ENCODE data around the gene INTS13. TPM values are rescaled to one million over a fixed set of nuclear protein-coding genes. Genes with fewer than 3 reads are reported as not detected.

Gene INTS13
- total RNA-seq, 1 experiment from 2014 or later = 76.3 TPM

- no peaks in the 10 kb centered on the region for H3K9me2 ChIP-seq (replicated peaks; ENCODE audit: insufficient read depth, low read length)
- no peak overlapping the region for H3K9ac ChIP-seq (ENCODE audit: low read length)
- no peak for DNase-seq
- H3K4me2 ChIP-seq (ENCODE audit: low read depth, low read length, poor library complexity, severe bottlenecking) = no peak overlapping the region
- H3K4me1 ChIP-seq (ENCODE audit: low read length) = no peaks in the 10 kb centered on the region
- peaks cover 9% of the 10 kb centered on the region for H3K36me3 ChIP-seq (ENCODE audit: insufficient read depth, low read length)
- H3K27me3 ChIP-seq (ENCODE audit: low read length) = no peaks in the 10 kb centered on the region
- H3K4me3 ChIP-seq (ENCODE audit: low read length) = no peak overlapping the region
- no peaks in the 10 kb centered on the region for H3K9me3 ChIP-seq (ENCODE audit: low read length)
- no peaks in the 10 kb centered on the region for H3K79me2 ChIP-seq (ENCODE audit: low read length)
- H4K20me1 ChIP-seq (ENCODE audit: insufficient read depth, low read depth, low read length) = no peaks in the 10 kb centered on the region
- no peak overlapping the region for H3K27ac ChIP-seq (ENCODE audit: low read length)
- H2AFZ ChIP-seq (ENCODE audit: low read length) = no peak overlapping the region
These were observed 40.9 kb downstream of the INTS13 start for GRCh38 chr12:26896913-26897312.

DNA sequence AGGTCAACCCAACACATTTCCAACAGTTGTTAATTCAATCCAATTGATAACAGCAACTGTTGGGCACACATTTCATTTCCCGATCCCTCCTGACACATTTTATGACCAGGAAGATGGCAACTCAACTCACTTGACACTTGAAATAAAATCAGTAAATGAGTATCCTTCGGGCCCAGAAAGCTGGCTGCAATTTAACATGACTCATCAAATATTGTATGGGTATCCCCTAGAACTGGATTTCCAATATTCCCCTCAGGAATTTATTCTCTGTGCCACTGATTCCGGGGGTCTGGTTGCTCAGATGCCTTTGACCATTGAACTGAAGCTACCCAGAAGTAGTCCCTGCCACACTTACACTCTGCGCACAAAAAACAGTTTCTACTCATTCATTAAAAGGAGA lies 42.1 kb downstream of the INTS13 start:
- Histone ChIP-seq H3K4me2 (ENCODE audit: low read depth, low read length, poor library complexity, severe bottlenecking) (no peak overlapping the region), H3K79me2 (ENCODE audit: low read length) (no peaks in the 10 kb centered on the region), H3K36me3 (ENCODE audit: insufficient read depth, low read length) (peaks cover 9% of the 10 kb centered on the region), H3K4me3 (ENCODE audit: low read length) (no peak overlapping the region), H3K9me2 (replicated peaks; ENCODE audit: insufficient read depth, low read length) (no peaks in the 10 kb centered on the region), H3K27me3 (ENCODE audit: low read length) (no peaks in the 10 kb centered on the region), H3K9me3 (ENCODE audit: low read length) (no peaks in the 10 kb centered on the region), H4K20me1 (ENCODE audit: insufficient read depth, low read depth, low read length) (no peaks in the 10 kb centered on the region), H3K9ac (ENCODE audit: low read length) (no peak overlapping the region), H2AFZ (ENCODE audit: low read length) (no peak overlapping the region), H3K27ac (ENCODE audit: low read length) (no peak overlapping the region), H3K4me1 (ENCODE audit: low read length) (no peaks in the 10 kb centered on the region)
- DNase-seq = no peak

GRCh38 chr12:26891704-26892103 lies 46.1 kb downstream of the INTS13 start:
- DNase-seq = no peak
- no peaks in the 10 kb centered on the region for H3K9me2 ChIP-seq (replicated peaks; ENCODE audit: insufficient read depth, low read length)

GRCh38 chr12:26890784-26891183 lies 47.0 kb downstream of the INTS13 start:
- H3K9ac ChIP-seq (ENCODE audit: low read length) = no peak overlapping the region

More at GRCh38 chr12:26891704-26892103, 46.1 kb downstream of the INTS13 start:
- no peak overlapping the region for H3K4me3 ChIP-seq (ENCODE audit: low read length)
- no peaks in the 10 kb centered on the region; the same call in 1 of the 2 replicates for H3K36me3 ChIP-seq (ENCODE audit: insufficient read depth, low read length)
- no peak overlapping the region for H3K9ac ChIP-seq (ENCODE audit: low read length)
- H3K4me2 ChIP-seq (ENCODE audit: low read depth, low read length, poor library complexity, severe bottlenecking) = no peak overlapping the region
- H3K27ac ChIP-seq (ENCODE audit: low read length) = no peak overlapping the region
- no peak overlapping the region for H2AFZ ChIP-seq (ENCODE audit: low read length)
- no peaks in the 10 kb centered on the region for H3K79me2 ChIP-seq (ENCODE audit: low read length)
- H3K4me1 ChIP-seq (ENCODE audit: low read length) = no peaks in the 10 kb centered on the region
- no peaks in the 10 kb centered on the region for H3K9me3 ChIP-seq (ENCODE audit: low read length)
- H3K27me3 ChIP-seq (ENCODE audit: low read length) = no peaks in the 10 kb centered on the region
- no peaks in the 10 kb centered on the region for H4K20me1 ChIP-seq (ENCODE audit: insufficient read depth, low read depth, low read length)

GRCh38 chr12:26884765-26885576 lies 52.8 kb downstream of the INTS13 start:
- Histone ChIP-seq H3K9ac (ENCODE audit: low read length) (no peak overlapping the region), H3K4me2 (ENCODE audit: low read depth, low read length, poor library complexity, severe bottlenecking) (peak overlapping the region; percentile 54)

More at GRCh38 chr12:26890784-26891183, 47.0 kb downstream of the INTS13 start:
- Histone ChIP-seq H3K9me2 (replicated peaks; ENCODE audit: insufficient read depth, low read length) (no peaks in the 10 kb centered on the region), H3K4me1 (ENCODE audit: low read length) (peaks cover 2% of the 10 kb centered on the region; the same call in 1 of the 2 replicates), H2AFZ (ENCODE audit: low read length) (no peak overlapping the region), H3K9me3 (ENCODE audit: low read length) (no peaks in the 10 kb centered on the region), H3K79me2 (ENCODE audit: low read length) (no peaks in the 10 kb centered on the region), H4K20me1 (ENCODE audit: insufficient read depth, low read depth, low read length) (no peaks in the 10 kb centered on the region), H3K27me3 (ENCODE audit: low read length) (no peaks in the 10 kb centered on the region), H3K36me3 (ENCODE audit: insufficient read depth, low read length) (no peaks in the 10 kb centered on the region; the same call in 1 of the 2 replicates), H3K4me3 (ENCODE audit: low read length) (no peak overlapping the region), H3K4me2 (ENCODE audit: low read depth, low read length, poor library complexity, severe bottlenecking) (no peak overlapping the region), H3K27ac (ENCODE audit: low read length) (no peak overlapping the region)
- DNase-seq = no peak

DNA sequence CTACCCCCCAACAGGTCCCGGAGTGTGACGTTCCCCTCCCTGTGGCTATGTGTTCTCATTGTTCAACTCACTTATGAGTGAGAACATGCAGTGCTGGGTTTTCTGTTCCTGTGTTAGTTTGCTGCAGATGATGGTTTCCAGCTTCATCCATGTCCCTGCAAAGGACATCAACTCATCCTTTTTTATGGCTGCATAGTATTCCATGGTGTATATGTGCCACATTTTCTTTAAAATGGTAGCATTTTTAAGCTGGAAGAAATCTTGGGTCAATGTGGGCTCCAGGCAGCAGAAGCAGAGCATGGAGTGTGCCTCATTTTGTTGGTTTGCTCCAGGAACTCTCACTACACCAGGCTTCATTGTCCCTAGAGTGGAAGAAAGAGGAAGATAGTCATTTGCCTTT lies 57.2 kb downstream of the INTS13 start:
- peaks cover 20% of the 10 kb centered on the region for H3K4me1 ChIP-seq (ENCODE audit: low read length)
- no peak overlapping the region for H3K9ac ChIP-seq (ENCODE audit: low read length)
- H3K27ac ChIP-seq (ENCODE audit: low read length) = no peak overlapping the region
- H3K4me3 ChIP-seq (ENCODE audit: low read length) = no peak overlapping the region
- H3K27me3 ChIP-seq (ENCODE audit: low read length) = no peaks in the 10 kb centered on the region
- no peaks in the 10 kb centered on the region for H3K36me3 ChIP-seq (ENCODE audit: insufficient read depth, low read length)
- DNase-seq = no peak
- H3K9me3 ChIP-seq (ENCODE audit: low read length) = no peaks in the 10 kb centered on the region
- H3K4me2 ChIP-seq (ENCODE audit: low read depth, low read length, poor library complexity, severe bottlenecking) = no peak overlapping the region
- H4K20me1 ChIP-seq (ENCODE audit: insufficient read depth, low read depth, low read length) = no peaks in the 10 kb centered on the region
- H3K9me2 ChIP-seq (replicated peaks; ENCODE audit: insufficient read depth, low read length) = no peaks in the 10 kb centered on the region
- no peak overlapping the region for H2AFZ ChIP-seq (ENCODE audit: low read length)
- H3K79me2 ChIP-seq (ENCODE audit: low read length) = no peaks in the 10 kb centered on the region

More at GRCh38 chr12:26884765-26885576, 52.8 kb downstream of the INTS13 start:
- DNase-seq = peak; percentile 96
- Histone ChIP-seq H2AFZ (ENCODE audit: low read length) (peak overlapping the region; percentile 29; the same call in 1 of the 2 replicates), H3K27me3 (ENCODE audit: low read length) (no peaks in the 10 kb centered on the region), H3K9me2 (replicated peaks; ENCODE audit: insufficient read depth, low read length) (no peaks in the 10 kb centered on the region), H3K4me1 (ENCODE audit: low read length) (peaks cover 6% of the 10 kb centered on the region), H3K4me3 (ENCODE audit: low read length) (peak overlapping the region; percentile 53; the same call in 1 of the 2 replicates), H3K79me2 (ENCODE audit: low read length) (no peaks in the 10 kb centered on the region), H3K9me3 (ENCODE audit: low read length) (no peaks in the 10 kb centered on the region), H3K36me3 (ENCODE audit: insufficient read depth, low read length) (no peaks in the 10 kb centered on the region), H4K20me1 (ENCODE audit: insufficient read depth, low read depth, low read length) (no peaks in the 10 kb centered on the region), H3K27ac (ENCODE audit: low read length) (no peak overlapping the region)

DNA sequence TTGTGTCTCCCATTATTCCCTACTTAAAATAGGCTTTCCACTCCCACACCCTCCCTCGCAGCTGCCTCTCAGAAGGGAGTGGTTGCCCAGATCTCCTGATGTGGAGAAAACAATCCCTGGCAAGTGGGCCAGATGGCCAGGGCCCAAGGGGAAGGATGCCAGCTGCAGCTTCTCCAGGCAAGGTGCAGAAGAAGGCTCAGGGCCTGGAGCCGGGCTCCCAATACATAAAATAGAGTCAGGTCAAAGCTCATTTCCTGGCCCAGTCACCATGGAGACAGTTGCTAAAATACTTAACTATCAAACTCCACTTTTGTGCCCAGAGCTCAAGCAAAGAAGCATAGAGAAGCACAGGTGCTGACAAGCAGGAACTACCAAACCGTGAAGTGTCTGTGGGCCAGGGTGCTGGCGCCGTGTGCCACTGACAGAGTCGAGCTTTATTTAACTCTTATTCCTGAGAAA lies 59.1 kb downstream of the INTS13 start:
- H3K27me3 ChIP-seq (ENCODE audit: low read length) = no peaks in the 10 kb centered on the region
- peak overlapping the region; percentile 43 for H3K9ac ChIP-seq (ENCODE audit: low read length)
- no peak overlapping the region for H3K4me3 ChIP-seq (ENCODE audit: low read length)
- no peaks in the 10 kb centered on the region for H3K79me2 ChIP-seq (ENCODE audit: low read length)
- H3K27ac ChIP-seq (ENCODE audit: low read length) = no peak overlapping the region
- H3K9me2 ChIP-seq (replicated peaks; ENCODE audit: insufficient read depth, low read length) = no peaks in the 10 kb centered on the region
- H3K9me3 ChIP-seq (ENCODE audit: low read length) = no peaks in the 10 kb centered on the region
- peaks cover 16% of the 10 kb centered on the region for H3K4me1 ChIP-seq (ENCODE audit: low read length)
- no peaks in the 10 kb centered on the region for H4K20me1 ChIP-seq (ENCODE audit: insufficient read depth, low read depth, low read length)
- H2AFZ ChIP-seq (ENCODE audit: low read length) = no peak overlapping the region
- peak overlapping the region; percentile 46 for H3K4me2 ChIP-seq (ENCODE audit: low read depth, low read length, poor library complexity, severe bottlenecking)
- no peaks in the 10 kb centered on the region for H3K36me3 ChIP-seq (ENCODE audit: insufficient read depth, low read length)
- DNase-seq = peak; percentile 73

DNA sequence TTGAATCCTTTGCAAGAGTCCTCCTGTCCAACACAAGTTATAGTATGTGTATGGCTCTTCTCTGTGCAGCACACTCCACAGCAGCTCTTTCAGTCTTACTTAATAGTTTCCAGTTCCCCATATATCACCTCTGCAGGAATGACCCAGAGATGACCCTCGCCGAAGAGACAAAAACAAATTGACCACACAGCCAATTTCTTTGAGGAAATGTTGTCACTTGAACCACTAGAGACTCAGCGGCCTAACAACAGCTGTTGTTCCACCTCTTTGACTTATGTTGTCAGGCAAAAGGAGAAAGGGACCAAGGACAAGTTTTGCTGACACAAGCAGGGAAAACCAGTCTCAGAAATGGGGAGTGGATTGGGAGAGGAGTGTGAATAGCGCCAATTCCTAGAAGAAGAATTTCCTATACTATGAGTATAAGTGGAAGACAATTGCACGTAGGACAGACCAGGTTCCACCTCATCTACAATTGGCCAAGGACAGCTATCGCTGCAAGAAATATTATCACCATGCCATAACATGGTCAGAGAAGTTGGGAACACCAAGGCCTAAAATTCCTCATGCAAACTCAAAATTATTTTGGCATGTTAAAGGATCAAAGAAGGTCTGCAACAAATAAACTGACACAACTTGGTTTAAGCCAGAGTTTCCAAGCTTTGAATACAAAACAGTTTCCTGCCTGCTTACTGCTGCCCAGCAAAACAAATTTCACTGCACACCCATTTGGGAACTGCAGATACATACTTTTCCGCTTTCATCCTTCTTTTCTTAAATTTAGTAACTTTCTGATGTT lies 63.1 kb downstream of the INTS13 start:
- no peak overlapping the region for H3K4me2 ChIP-seq (ENCODE audit: low read depth, low read length, poor library complexity, severe bottlenecking)
- peaks cover 26% of the 10 kb centered on the region for H3K4me1 ChIP-seq (ENCODE audit: low read length)
- no peaks in the 10 kb centered on the region for H3K36me3 ChIP-seq (ENCODE audit: insufficient read depth, low read length)
- H4K20me1 ChIP-seq (ENCODE audit: insufficient read depth, low read depth, low read length) = no peaks in the 10 kb centered on the region
- H3K79me2 ChIP-seq (ENCODE audit: low read length) = no peaks in the 10 kb centered on the region
- H3K27ac ChIP-seq (ENCODE audit: low read length) = no peak overlapping the region
- no peak overlapping the region for H3K9ac ChIP-seq (ENCODE audit: low read length)
- no peaks in the 10 kb centered on the region for H3K9me3 ChIP-seq (ENCODE audit: low read length)
- no peak for DNase-seq
- no peak overlapping the region for H2AFZ ChIP-seq (ENCODE audit: low read length)
- no peaks in the 10 kb centered on the region for H3K27me3 ChIP-seq (ENCODE audit: low read length)
- no peaks in the 10 kb centered on the region for H3K9me2 ChIP-seq (replicated peaks; ENCODE audit: insufficient read depth, low read length)
- no peak overlapping the region for H3K4me3 ChIP-seq (ENCODE audit: low read length)

All from Karpas-422 (cell line).